ENCODE data around the gene ZNF79.

- TF ChIP-seq CTCF (conservative IDR thresholded peaks at IDR 0.05; ENCODE audit: low read depth, low read length) = no peak
- no peak for TF ChIP-seq MAZ (IDR thresholded peaks at IDR 0.05; ENCODE audit: borderline replicate concordance, low read depth, low read length)
- peak; percentile 84 for TF ChIP-seq MXI1 (IDR thresholded peaks at IDR 0.05; ENCODE audit: borderline replicate concordance, low read depth, low read length)
- no peak for TF ChIP-seq RAD21 (IDR thresholded peaks at IDR 0.05; ENCODE audit: low read length)
- TF ChIP-seq POLR2A (IDR thresholded peaks at IDR 0.05; ENCODE audit: low read depth, low read length) = no peak
- no peak for TF ChIP-seq RFX5 (IDR thresholded peaks at IDR 0.05; ENCODE audit: low read depth, low read length)
- no peak for TF ChIP-seq FOS (IDR thresholded peaks at IDR 0.05; ENCODE audit: low read depth, low read length)
Measured at GRCh38 chr9:127396253-127396807, 27.9 kb upstream of the ZNF79 start.

Data from IMR-90 (cell line).